GM18526 (cell line): Measurements from ENCODE around the gene WDR70.

Experiments used
- POLR2A ChIP-seq: IDR thresholded peaks from 3 replicates; pipeline ENCODE4 v1.6.1; 2011; ENCODE audit not compliant: insufficient read length; ENCODE audit errors: extremely low read depth

WDR70 gene

GRCh38 chr5:37757980-37758582 lies 379.0 kb downstream of the WDR70 start:
- TF ChIP-seq POLR2A, result no peak

- no peak for TF ChIP-seq POLR2A
Measured at GRCh38 chr5:37767251-37767650, 388.1 kb downstream of the WDR70 start.

- no peak for TF ChIP-seq POLR2A
Measured at GRCh38 chr5:37767961-37768360, 388.8 kb downstream of the WDR70 start.

GRCh38 chr5:37768371-37768770 lies 389.3 kb downstream of the WDR70 start:
- TF ChIP-seq POLR2A, result no peak

- TF ChIP-seq POLR2A, result no peak
Measured at GRCh38 chr5:37769108-37769507, 390.0 kb downstream of the WDR70 start.

- no peak for TF ChIP-seq POLR2A
Measured at GRCh38 chr5:37769840-37770239, 390.7 kb downstream of the WDR70 start.

GRCh38 chr5:37770786-37771185 lies 391.7 kb downstream of the WDR70 start:
- TF ChIP-seq POLR2A, result no peak

- TF ChIP-seq POLR2A, result no peak
Measured at GRCh38 chr5:37771203-37771611, 392.1 kb downstream of the WDR70 start.

GRCh38 chr5:37771731-37772130 lies 392.6 kb downstream of the WDR70 start:
- no peak for TF ChIP-seq POLR2A

GRCh38 chr5:37772255-37772654 lies 393.1 kb downstream of the WDR70 start:
- no peak for TF ChIP-seq POLR2A

GRCh38 chr5:37773809-37774208 lies 394.7 kb downstream of the WDR70 start:
- TF ChIP-seq POLR2A, result no peak

- TF ChIP-seq POLR2A, result no peak
Measured at GRCh38 chr5:37774912-37775483, 395.9 kb downstream of the WDR70 start.

- TF ChIP-seq POLR2A, result no peak
Measured at GRCh38 chr5:37776826-37777225, 397.7 kb downstream of the WDR70 start.

GRCh38 chr5:37777432-37778130 lies 398.5 kb downstream of the WDR70 start:
- no peak for TF ChIP-seq POLR2A

GRCh38 chr5:37786416-37786815 lies 407.3 kb downstream of the WDR70 start:
- TF ChIP-seq POLR2A, result no peak

- no peak for TF ChIP-seq POLR2A
Measured at GRCh38 chr5:37786862-37787519, 407.9 kb downstream of the WDR70 start.
